Midbrain (tissue), 1 donor: ENCODE measurements around the gene LTF.
"Not testable (repeated sequence)": the region's sequence is repeated elsewhere in the genome, so short reads cannot be mapped to it uniquely, and the experiment has no call there.

Source experiments
- DNase-seq: peaks from one replicate; lab custom pipeline; 2025; lab: John Stamatoyannopoulos, UW

The LTF gene

GRCh38 chr3:46464326-46465195, at the start of gene LTF:
Gene LTF, minus strand, starts transcription at chr3:46464905. Its CDS starts 38 bp downstream, at chr3:46464867.
- no peak for DNase-seq

GRCh38 chr3:46512191-46512749, 47.6 kb upstream of the LTF start:
- DNase-seq: no peak

GRCh38 chr3:46509661-46510187, 45.0 kb upstream of the LTF start:
- DNase-seq: no peak

GRCh38 chr3:46508850-46509591, 44.3 kb upstream of the LTF start:
- DNase-seq: no peak

GRCh38 chr3:46506526-46506925, 41.8 kb upstream of the LTF start:
- DNase-seq: no peak

- DNase-seq: no peak
Measured at GRCh38 chr3:46505953-46506352, 41.2 kb upstream of the LTF start.

GRCh38 chr3:46504789-46505188, 40.1 kb upstream of the LTF start:
- no peak for DNase-seq

- DNase-seq: no peak
Measured at GRCh38 chr3:46503200-46503874, 38.6 kb upstream of the LTF start.

- DNase-seq: no peak
Measured at GRCh38 chr3:46501702-46502101, 37.0 kb upstream of the LTF start.

GRCh38 chr3:46500656-46501635, 36.2 kb upstream of the LTF start:
- DNase-seq: no peak

GRCh38 chr3:46498916-46499519, 34.3 kb upstream of the LTF start:
- DNase-seq: no peak

GRCh38 chr3:46497556-46498265, 33.0 kb upstream of the LTF start, which contains the start of gene RTP3:
Gene RTP3, plus strand, starts transcription at chr3:46497976. Its CDS starts 87 bp downstream, at chr3:46498063.
- no peak for DNase-seq

- DNase-seq: no peak
Measured at GRCh38 chr3:46496746-46497555, 32.2 kb upstream of the LTF start.

GRCh38 chr3:46495901-46496456, 31.3 kb upstream of the LTF start:
- no peak for DNase-seq

- DNase-seq: not testable (repeated sequence)
Measured at GRCh38 chr3:46494491-46494890, 29.8 kb upstream of the LTF start.

- DNase-seq: no peak
Measured at GRCh38 chr3:46492890-46493547, 28.3 kb upstream of the LTF start.

- DNase-seq: no peak
Measured at GRCh38 chr3:46491089-46492070, 26.7 kb upstream of the LTF start.
